ENCODE results near the gene SORBS1. TPM values are rescaled to one million over a fixed set of nuclear protein-coding genes. Genes with fewer than 3 reads are reported as not detected.

SORBS1 gene
- total RNA-seq, 4 donors from 2014 or later, result 21.5 to 65.8 (median 30.1) TPM

DNA sequence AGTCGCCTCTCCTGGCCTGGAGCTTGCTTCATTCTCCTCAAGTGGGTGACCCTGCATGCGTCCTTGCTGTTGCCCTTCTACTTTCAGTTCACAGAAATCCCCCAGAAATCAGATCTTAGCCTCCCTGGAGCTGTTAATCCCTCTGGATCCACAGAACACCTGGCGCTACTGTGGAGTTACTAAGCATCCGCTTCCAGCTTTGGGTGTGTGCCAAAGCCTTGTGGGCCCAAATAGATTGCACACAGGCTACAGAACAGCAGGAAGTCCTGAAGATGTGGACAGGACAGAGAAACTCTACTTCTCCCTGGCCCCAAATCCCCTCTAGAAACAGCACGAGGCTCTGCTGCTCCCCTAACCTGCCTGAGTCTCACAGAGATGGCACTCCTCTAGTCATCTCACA is 233.8 kb downstream of the SORBS1 start:
- DNase-seq, result peak; percentile 63 to 77
- Histone ChIP-seq H3K27me3 (no peaks in the 10 kb centered on the region), H3K36me3 (no peaks in the 10 kb centered on the region), H3K9me3 (no peaks in the 10 kb centered on the region), H3K4me1 (peaks cover 0 to 25% of the 10 kb centered on the region in 2 donors), H3K27ac (peak overlapping the region in 2 of 3 donors; percentile 16 to 50), H3K4me3 (replicated peaks in 1 of 3) (no peak overlapping the region)
- no peak for TF ChIP-seq POLR2A (IDR thresholded peaks at IDR 0.05)
- TF ChIP-seq, protein P1, sequence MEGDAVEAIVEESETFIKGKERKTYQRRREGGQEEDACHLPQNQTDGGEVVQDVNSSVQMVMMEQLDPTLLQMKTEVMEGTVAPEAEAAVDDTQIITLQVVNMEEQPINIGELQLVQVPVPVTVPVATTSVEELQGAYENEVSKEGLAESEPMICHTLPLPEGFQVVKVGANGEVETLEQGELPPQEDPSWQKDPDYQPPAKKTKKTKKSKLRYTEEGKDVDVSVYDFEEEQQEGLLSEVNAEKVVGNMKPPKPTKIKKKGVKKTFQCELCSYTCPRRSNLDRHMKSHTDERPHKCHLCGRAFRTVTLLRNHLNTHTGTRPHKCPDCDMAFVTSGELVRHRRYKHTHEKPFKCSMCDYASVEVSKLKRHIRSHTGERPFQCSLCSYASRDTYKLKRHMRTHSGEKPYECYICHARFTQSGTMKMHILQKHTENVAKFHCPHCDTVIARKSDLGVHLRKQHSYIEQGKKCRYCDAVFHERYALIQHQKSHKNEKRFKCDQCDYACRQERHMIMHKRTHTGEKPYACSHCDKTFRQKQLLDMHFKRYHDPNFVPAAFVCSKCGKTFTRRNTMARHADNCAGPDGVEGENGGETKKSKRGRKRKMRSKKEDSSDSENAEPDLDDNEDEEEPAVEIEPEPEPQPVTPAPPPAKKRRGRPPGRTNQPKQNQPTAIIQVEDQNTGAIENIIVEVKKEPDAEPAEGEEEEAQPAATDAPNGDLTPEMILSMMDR (IDR thresholded peaks at IDR 0.05), result peak in 2 of 6 experiments; percentile 25 to 28
- intact Hi-C loops (cut with DNase I), result no loop called here
- 52 to 56% methylated on average over 5 of the region's 5 CpGs for WGBS, 2 donors

DNA sequence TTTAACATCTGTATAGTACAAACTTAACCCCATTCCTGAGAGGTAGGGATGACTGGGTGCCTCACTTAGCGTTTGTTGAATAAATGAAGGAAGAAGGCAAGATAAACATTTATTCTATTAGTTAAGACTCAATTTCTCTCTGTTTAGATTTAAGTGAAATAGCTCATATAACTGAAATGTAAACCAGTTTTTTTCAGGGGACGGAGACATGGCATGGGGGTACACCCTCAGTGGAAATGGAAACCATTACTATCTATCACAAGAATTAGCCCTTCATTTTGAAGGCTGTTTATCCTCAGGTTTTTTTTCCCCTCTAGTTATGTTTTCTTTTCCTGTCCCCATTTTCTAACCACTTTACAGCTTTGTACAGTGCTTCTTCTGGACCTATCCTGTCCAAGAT is 234.8 kb downstream of the SORBS1 start:
- Histone ChIP-seq H3K27me3 (no peaks in the 10 kb centered on the region), H3K27ac (peak overlapping the region in 1 of 3 donors; percentile 13), H3K9me3 (no peaks in the 10 kb centered on the region), H3K4me1 (peaks cover 0 to 25% of the 10 kb centered on the region in 2 donors), H3K4me3 (replicated peaks in 1 of 3) (no peak overlapping the region), H3K36me3 (no peaks in the 10 kb centered on the region)
- TF ChIP-seq POLR2A (IDR thresholded peaks at IDR 0.05), result no peak
- TF ChIP-seq, protein P1 (IDR thresholded peaks at IDR 0.05), result no peak
- WGBS, 2 donors, result 94 to 98% methylated on average over 2 of the region's 2 CpGs
- DNase-seq, result no peak
- intact Hi-C loops (cut with DNase I), result no loop called here

DNA sequence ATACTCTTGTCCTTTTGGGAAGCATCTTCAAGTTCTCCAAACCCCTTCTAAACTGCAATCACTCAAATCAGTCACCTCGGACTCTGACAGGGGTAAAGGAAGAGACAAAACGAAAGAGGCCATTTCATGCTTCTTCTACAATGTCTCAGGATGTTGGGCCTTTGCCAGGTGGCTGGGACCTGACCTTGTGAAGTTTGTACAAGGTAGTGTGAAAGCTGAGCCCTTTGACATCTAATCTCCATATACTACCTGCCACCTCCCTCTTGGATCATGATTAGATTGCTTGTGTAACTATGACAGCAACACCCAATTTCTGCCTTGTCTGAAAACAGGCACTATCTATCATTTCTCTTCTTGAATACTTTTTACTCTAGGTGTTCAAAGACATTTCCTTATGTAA is 235.3 kb downstream of the SORBS1 start:
- no peak for DNase-seq
- H3K36me3 ChIP-seq, result no peaks in the 10 kb centered on the region
- TF ChIP-seq, protein P1 (IDR thresholded peaks at IDR 0.05), result no peak
- no peak for TF ChIP-seq POLR2A (IDR thresholded peaks at IDR 0.05)
- no peak overlapping the region for H3K4me3 ChIP-seq (replicated peaks in 1 of 3)
- no peaks in the 10 kb centered on the region for H3K9me3 ChIP-seq
- 76 to 92% methylated on average over 2 of the region's 2 CpGs for WGBS, 2 donors
- H3K4me1 ChIP-seq, result peaks cover 0 to 25% of the 10 kb centered on the region in 2 donors
- no peak overlapping the region for H3K27ac ChIP-seq
- no peaks in the 10 kb centered on the region for H3K27me3 ChIP-seq
- intact Hi-C loops (cut with DNase I), result no loop called here

DNA sequence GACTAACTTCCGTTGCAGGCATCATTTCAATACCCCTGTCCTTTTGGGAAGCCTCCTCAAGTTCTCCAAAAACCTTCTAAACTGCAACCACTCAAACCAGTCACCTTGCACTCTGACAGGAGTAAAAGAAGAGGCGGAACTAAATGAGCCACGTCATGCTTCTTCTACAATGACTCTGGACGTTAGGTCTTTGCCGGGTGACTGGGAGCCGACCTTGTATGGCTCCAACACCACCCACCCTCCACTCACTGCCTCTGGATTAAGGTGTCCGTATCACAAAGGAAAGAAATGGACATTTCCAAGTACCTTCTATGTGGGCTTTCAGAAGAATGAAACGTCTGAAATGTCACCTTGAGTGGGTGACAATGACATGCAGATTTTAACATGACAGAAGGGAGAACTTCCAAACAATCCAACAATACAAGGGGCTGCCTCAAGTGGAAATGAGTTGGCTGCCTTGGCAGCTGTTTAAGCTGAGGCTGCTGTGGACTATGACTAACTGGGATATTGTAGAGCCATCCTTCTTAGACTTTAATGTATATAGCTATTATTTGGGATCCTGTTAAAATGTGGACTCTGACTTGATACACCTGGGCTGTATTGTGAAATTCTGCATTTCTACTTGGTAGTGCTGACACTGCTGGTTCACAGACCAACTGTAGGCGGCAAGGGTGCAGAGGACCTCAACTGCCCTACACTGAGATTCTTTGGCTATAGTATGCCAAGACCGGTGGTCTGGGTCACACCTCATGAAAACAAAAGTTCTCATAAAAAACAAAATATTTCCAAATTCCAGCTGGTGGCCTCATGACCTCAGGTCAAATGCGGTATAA is 236.5 kb downstream of the SORBS1 start:
- H3K36me3 ChIP-seq, result no peaks in the 10 kb centered on the region
- H3K27me3 ChIP-seq, result no peaks in the 10 kb centered on the region
- intact Hi-C loops (cut with DNase I), result no loop called here
- H3K27ac ChIP-seq, result no peak overlapping the region
- H3K9me3 ChIP-seq, result no peaks in the 10 kb centered on the region
- peaks cover 4 to 21% of the 10 kb centered on the region in 2 donors for H3K4me1 ChIP-seq
- TF ChIP-seq, protein P1 (IDR thresholded peaks at IDR 0.05), result no peak
- TF ChIP-seq POLR2A (IDR thresholded peaks at IDR 0.05), result no peak
- H3K4me3 ChIP-seq (replicated peaks in 1 of 3), result no peak overlapping the region
- WGBS, 2 donors, result 90% methylated on average over 11 of the region's 11 CpGs
- no peak for DNase-seq

DNA sequence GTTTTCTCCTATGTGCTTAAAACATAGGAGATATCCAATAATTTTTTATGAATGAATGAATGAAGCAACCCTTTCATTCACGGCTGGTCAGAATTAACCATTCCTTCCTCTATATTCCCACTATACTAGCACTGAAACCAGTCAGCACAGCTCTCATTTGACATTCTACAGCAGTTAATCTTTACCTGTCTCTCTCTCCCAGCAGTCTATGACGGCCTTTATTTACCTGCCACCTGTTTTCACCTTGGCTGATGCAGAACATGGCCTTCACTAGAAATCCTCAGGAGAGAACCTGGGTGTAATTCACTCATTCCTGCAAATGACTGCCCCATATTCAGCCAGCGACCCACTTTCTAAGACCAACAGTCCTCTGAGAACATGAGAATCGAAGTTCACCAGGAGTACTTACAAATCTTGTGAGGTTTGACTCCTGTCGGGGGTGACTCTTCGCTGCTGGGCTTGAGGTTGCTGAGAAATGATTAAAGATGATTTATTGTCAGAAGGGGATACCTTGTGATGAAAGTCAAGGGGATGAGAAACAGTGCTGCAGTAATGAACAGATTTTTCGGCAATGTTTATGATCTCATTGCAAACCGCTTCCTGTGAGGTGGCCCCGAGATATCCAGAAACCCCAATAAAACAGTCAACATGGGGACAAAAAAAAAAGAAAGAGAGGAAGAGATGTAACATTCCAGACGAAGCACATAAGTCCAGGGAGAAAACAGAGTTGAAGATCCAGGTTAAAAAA is 239.4 kb downstream of the SORBS1 start:
- no peak overlapping the region for H3K27ac ChIP-seq
- TF ChIP-seq, protein P1 (IDR thresholded peaks at IDR 0.05), result no peak
- no peak for TF ChIP-seq POLR2A (IDR thresholded peaks at IDR 0.05)
- WGBS, 2 donors, result 94 to 95% methylated on average over 10 of the region's 10 CpGs
- no peaks in the 10 kb centered on the region for H3K27me3 ChIP-seq
- no peak for DNase-seq
- H3K4me3 ChIP-seq (replicated peaks in 1 of 3), result no peak overlapping the region
- no peaks in the 10 kb centered on the region for H3K9me3 ChIP-seq
- no peaks in the 10 kb centered on the region for H3K36me3 ChIP-seq
- peaks cover 12 to 27% of the 10 kb centered on the region in 2 donors for H3K4me1 ChIP-seq
- intact Hi-C loops (cut with DNase I), result no loop called here
